Measurements from ENCODE around the gene LSR. TPM values are rescaled to one million over a fixed set of nuclear protein-coding genes. Genes with fewer than 3 reads are reported as not detected.

LSR gene
- total and polyA plus RNA-seq, 2 experiments from 2014 or later = 40.1 to 91.9 TPM

- Histone ChIP-seq H3K36me3 (no peaks in the 10 kb centered on the region), H3K9me3 (ENCODE audit: low read depth) (no peaks in the 10 kb centered on the region), H3K4me1 (ENCODE audit: low read depth) (no peaks in the 10 kb centered on the region), H3K27me3 (no peaks in the 10 kb centered on the region), H3K27ac (no peak overlapping the region), H3K4me3 (no peak overlapping the region)
- no peak for TF ChIP-seq CTCF (IDR thresholded peaks at IDR 0.05; ENCODE audit: low read depth, low read length)
- DNase-seq (ENCODE audit: low read depth in 1 of 2, low spot score in 1 of 2) = no peak
Measured at GRCh38 chr19:35222373-35223015, 26.3 kb upstream of the LSR start.

DNA sequence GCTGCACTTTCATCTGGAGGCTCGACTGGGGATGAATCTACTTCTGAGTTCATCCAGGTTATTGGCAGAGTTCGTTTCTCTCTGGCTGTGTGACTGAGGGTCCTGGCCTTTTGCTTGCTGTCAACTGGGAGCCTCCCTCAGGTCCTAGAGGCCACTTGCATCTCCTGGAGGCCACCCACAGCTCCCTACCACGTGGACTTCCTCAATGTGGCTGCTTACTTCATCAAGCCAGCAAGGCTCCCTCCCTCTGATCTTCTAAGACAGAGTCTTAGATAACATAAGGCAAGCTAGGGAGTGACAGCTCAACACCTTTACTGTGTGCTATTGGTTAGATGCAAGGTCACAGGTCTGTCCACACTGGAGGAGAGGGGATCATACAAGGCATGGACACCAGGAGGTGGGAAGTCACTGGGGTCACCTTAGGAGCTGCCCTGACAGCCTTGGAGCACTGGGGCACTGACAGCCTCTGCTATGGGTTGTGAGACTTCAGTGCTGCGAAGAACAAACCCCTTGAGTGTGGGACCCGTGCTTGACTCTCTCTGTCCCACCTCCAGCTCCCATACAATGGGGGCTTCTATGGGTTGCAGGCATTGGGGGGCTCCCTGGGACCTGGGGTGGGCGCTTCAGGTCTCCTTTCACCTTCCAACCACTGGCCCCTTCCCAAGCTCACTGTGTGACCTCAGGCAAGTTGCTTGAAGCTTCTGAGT lies 25.6 kb upstream of the LSR start:
- Histone ChIP-seq H3K4me3 (no peak overlapping the region), H3K4me1 (ENCODE audit: low read depth) (no peaks in the 10 kb centered on the region), H3K27me3 (no peaks in the 10 kb centered on the region), H3K9me3 (ENCODE audit: low read depth) (no peaks in the 10 kb centered on the region), H3K36me3 (no peaks in the 10 kb centered on the region), H3K27ac (no peak overlapping the region)
- no peak for DNase-seq (ENCODE audit: low read depth in 1 of 2, low spot score in 1 of 2)
- no peak for TF ChIP-seq CTCF (IDR thresholded peaks at IDR 0.05; ENCODE audit: low read depth, low read length)

DNA sequence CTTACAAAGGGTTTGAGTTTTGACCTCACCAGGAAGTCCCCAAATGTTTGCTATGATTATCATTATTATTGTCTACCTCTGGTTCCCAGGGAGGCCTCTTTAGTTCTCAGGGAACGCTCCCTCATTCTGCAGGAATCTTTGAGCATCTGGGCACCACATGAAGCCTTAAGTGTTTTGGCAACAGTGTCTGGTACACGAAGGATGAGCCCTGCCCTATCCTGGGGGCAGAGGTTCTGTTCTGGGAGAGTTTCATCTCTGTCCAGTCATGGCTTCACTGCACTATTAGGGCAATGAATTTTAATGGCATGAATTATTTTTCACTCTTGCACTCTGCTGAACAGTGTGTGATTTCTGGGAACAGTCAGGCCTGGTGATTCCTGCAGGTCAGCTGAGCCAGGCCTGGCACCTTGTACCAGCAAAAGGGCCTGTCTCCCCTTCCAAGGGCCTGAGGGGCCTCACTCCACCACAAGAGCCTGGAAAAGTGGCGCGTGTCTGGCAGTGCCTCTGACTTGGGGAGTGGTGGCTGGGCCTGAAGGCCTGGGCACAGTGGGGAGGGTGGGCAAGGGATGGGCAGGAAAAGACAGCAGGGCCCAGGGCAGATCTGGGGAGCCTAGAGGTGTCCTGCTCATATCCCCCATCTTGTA lies 24.8 kb upstream of the LSR start:
- no peaks in the 10 kb centered on the region for H3K36me3 ChIP-seq
- no peak for DNase-seq (ENCODE audit: low read depth in 1 of 2, low spot score in 1 of 2)
- no peaks in the 10 kb centered on the region for H3K27me3 ChIP-seq
- no peaks in the 10 kb centered on the region for H3K4me1 ChIP-seq (ENCODE audit: low read depth)
- H3K4me3 ChIP-seq = no peak overlapping the region
- no peak overlapping the region for H3K27ac ChIP-seq
- H3K9me3 ChIP-seq (ENCODE audit: low read depth) = no peaks in the 10 kb centered on the region
- no peak for TF ChIP-seq CTCF (IDR thresholded peaks at IDR 0.05; ENCODE audit: low read depth, low read length)

GRCh38 chr19:35224681-35225571 lies 23.9 kb upstream of the LSR start:
- Histone ChIP-seq H3K36me3 (no peaks in the 10 kb centered on the region), H3K27me3 (no peaks in the 10 kb centered on the region), H3K4me1 (ENCODE audit: low read depth) (no peaks in the 10 kb centered on the region), H3K27ac (no peak overlapping the region), H3K9me3 (ENCODE audit: low read depth) (no peaks in the 10 kb centered on the region), H3K4me3 (no peak overlapping the region)
- TF ChIP-seq CTCF (IDR thresholded peaks at IDR 0.05; ENCODE audit: low read depth, low read length) = no peak
- no peak for DNase-seq (ENCODE audit: low read depth in 1 of 2, low spot score in 1 of 2)

DNA sequence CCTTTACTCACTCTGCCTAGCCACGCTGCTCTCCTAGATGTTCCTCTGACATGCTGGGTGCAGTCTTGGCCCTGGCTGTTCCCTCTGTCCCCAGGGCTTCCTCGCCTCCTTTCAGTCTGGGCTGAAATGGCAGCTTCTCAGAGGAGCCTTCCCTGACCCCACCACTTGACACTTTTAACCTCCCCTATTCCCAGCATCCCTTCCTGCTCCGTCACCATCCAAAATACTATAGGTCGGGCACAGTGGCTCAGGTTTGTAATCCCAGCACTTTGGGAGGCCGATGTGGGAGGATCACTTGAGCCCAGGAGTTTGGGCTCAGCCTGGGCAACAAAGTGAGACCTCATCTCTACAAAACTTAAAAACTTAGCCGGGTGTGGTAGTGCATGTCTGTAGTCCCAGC lies 22.9 kb upstream of the LSR start:
- Histone ChIP-seq H3K27ac (no peak overlapping the region), H3K36me3 (no peaks in the 10 kb centered on the region), H3K27me3 (no peaks in the 10 kb centered on the region), H3K4me1 (ENCODE audit: low read depth) (no peaks in the 10 kb centered on the region), H3K9me3 (ENCODE audit: low read depth) (no peaks in the 10 kb centered on the region), H3K4me3 (no peak overlapping the region)
- no peak for TF ChIP-seq CTCF (IDR thresholded peaks at IDR 0.05; ENCODE audit: low read depth, low read length)
- DNase-seq (ENCODE audit: low read depth in 1 of 2, low spot score in 1 of 2) = no peak

Data from cardiac muscle cell (in vitro differentiated cells and primary cell).